NCI-H1092 (cell line): Measurements from ENCODE around the gene NYAP2.
A peak's percentile ranks its signal among the peaks of the same experiment; 100 is the strongest.

Experiments
- DNase-seq: peaks from one replicate; lab custom pipeline; 2025; lab: John Stamatoyannopoulos, UW

The NYAP2 gene

DNA sequence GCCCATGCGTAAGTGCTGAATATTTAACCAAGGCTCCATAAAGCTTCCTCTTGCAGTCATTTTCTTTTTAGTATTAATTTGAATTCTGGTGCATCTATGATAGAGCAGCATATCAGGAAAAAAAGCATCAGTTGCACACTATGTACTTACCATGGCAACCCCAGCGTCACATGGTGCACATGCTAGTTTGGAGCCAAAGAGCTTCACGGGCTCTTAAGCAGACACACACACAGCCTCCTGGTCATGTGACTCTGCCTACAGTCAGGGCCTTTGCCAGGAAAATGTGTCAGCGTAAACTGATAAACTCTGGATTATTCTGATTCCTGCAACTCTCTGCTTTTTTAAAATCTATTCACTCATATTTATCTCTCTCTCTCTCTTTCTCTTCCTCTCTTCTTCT, 30.2 kb downstream of the NYAP2 start:
- DNase-seq, result peak; percentile 83

DNA sequence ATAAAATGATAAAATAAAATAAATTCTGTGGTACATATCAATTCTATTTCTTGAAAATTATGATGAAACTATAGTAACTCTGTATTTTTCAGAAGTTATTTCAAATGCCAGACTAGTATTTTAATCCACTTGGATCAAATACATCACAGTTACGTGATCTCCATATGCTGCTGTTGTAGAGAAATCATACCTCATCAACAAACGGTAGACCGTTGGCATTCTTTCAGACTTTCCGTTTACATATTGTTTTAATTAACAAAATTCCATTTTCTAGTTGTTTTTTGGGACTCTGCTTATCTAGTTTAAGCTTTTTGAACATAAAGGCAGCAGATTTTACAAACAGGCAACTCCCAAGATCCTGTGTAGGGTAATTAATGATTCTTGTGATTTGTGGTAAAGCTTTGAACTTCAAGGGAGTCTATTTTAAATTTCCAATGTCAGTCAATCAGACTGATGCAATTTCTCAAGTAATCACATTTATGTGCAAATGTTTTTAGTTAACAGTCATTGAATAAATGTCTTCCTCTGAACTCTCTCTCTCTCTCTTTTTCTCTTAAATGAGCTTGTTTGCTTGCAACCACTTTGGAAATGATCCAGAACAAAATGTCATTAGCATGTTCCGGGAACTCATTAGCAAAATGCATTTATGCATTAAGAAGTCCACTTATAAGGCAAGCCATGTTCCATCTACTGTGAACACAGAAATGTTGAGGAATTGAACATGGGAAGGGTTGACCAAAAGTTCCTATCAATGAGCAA, 31.8 kb downstream of the NYAP2 start:
- no peak for DNase-seq

DNA sequence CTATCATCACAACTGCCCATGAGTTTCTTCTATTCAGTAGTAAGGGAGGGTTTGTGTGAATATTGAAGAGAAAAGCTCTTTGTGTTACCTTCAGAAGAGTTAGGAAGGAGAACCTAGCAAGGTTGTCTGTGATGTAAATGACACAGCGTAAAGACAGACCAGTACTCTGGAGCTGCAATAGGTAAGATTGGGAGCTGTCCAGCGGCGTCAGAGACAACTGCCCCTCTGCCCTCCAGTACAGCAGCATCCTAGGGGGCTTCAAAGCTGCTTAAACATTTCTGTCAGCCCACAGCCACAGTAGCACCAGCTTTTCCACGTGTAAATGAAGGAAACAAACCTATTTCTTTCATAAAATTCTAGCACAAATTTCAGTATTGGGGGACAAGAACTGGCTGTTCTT, 34.5 kb downstream of the NYAP2 start:
- no peak for DNase-seq

DNA sequence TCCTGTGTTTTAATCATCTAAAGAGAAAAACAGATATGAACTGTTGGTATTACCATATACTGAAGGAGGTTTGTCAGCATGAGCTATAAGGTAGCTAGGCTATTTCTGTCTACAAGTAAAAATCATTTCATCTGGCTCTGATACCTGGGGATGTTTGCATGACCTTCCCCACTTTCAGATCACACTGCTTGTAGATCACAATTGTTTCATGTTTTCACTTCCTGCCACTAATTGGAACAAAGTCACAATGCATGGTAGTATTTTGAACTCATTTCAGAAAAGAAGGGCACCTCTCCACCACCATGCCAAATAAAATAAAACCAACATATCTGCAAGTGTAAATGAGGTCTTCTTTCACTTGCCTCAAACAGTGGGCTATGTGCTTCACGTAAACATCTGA, 37.8 kb downstream of the NYAP2 start:
- no peak for DNase-seq

DNA sequence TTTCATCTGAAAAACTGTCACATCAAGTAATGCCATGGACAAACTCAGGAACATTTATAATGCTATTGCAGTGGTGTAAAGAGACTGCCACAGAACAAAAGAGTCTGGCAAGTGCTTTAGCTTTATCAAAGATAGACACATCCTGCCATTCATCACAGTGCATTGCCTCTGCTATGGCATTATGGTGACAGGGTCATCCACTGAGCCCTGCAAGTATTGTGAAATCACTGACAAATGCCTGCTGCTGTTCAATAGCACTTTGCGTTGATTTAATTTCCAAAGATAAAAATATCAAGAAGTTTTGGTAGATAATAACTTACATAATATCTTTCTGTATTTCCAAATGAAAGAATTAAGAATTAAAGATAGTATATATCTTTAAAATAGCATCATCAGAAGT, 38.7 kb downstream of the NYAP2 start:
- DNase-seq, result no peak

DNA sequence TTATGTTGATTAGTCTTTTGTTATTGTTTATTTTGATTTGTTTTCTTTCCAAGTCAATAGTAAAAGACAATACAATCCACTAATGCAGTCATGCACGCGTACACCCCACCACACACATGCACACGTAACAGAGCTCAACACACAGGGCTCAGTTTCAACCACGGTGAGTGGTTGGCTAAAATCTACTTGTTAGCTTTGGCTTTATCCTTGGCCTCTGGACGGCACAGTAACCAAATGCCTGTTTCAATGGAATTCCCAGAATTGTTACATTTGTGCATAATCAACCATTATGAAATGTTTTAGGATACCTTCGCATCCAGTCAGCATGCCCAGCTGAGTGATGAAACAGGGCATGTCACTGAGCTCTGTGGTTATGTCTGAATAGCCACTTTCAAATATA, 53.2 kb downstream of the NYAP2 start:
- DNase-seq, result no peak

DNA sequence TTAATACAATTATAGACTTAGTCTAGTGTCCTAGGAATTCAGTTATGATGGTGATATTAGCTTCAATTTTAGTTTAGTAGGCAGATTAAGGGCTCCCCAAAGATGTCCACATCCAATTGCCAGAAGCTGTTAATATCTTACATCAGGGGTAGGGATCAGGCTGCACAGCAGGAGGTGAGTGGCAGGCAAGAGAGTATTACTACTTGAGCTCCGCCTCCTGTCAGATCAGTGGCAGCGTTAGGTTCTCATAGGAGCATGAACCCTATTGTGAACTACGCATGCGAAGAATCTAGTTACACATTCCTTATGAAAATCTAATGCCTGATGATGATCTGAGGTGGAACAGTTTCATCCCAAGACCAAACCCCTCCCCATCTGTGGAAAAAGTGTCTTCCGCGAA, 54.9 kb downstream of the NYAP2 start:
- DNase-seq, result no peak

DNA sequence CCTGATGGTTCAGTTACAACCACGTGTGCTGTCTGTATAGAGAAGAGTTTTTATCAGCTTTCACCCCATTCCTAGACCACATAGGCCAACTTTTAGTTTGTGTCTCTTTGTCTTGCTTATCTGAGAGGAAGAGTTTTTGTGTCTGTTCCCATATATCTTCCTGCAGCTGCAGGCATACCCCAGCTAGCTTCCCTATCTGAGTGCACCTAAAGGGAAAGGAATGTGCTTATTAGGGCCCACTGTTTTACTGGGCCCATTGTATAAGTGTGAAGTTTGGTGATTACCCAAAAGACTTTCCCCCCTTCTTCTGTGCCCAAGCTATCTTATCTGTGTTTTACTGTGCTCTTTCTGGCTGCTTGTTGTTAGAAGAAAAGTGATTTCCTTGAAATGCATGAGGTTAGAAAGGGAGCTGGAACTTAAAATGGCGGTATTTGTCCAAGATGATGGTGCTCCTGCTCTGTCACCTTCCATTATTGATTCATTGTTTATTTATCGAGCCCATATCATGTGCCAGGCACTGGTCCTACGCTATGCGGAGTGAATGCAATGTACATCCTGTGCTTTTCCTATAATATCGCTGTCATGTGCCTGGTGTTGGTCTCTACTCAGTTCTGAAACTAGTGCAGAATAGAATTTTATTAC, 57.2 kb downstream of the NYAP2 start:
- DNase-seq, result no peak

DNA sequence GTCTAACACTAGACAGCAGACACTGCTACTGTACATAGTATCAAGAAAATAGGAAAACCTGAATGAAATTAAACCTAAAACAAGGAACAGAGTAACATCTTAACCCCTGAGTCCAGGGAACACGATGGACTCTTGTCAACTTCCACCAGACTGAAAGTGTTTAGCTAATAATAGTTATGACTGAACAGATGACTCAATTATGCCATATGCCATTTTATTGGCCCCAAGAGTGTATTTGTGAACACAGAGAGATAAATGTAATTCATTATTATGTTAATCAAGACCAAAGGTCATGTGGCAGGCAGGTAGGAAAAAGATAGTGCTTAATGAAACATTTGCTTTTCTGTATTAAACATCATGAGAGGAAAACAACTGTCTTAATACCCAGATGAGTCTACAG, 58.0 kb downstream of the NYAP2 start:
- no peak for DNase-seq

DNA sequence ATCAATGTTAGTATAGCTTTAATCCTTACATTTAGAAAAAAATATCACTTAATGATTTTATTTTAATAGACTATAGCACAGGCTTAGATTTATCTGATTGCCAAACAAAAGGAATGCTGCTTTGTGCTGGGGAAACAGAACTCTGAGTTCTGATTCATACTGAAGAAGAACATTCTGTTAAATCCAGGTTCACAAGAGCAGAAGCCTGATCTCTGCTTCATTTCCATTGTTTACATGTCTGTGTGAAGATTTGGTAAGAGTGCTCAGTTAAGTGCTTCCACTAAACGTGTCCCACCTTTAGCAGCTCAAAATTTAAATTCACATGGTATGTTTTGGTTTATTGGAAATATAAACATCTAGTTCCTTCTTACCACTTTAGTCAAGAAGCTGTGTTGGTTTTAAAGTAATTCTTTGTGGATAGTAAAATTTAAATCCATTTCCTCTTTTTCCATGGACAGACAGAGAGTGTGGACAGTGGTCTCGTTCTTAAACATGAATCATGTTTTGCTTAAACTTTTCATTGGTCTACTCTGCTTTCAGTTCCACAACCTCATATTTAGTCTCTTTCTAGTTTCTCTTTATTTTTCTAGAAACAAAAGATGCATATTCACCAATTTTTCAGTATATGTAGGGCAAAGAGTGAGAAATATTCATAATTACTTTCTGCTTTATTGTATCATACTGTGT, 59.1 kb downstream of the NYAP2 start:
- DNase-seq, result no peak

DNA sequence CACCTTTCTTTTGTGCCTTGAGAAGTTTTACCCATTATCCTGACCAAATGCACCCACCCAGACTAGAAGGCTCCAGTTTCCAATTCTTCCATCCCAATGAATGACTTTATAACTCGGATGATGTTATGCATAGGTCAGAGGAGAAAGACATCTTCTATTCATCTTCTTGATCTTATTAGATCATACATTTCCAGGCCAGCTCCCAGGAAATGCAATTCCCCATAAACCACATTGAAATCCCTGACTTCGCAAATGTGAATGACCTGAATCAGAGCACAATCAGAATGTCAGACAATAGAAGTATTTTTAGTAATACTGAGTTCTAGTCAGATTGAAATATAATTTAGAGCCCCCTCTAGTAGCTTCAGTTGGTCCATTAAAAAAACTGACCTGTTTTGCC, 62.9 kb downstream of the NYAP2 start:
- no peak for DNase-seq

DNA sequence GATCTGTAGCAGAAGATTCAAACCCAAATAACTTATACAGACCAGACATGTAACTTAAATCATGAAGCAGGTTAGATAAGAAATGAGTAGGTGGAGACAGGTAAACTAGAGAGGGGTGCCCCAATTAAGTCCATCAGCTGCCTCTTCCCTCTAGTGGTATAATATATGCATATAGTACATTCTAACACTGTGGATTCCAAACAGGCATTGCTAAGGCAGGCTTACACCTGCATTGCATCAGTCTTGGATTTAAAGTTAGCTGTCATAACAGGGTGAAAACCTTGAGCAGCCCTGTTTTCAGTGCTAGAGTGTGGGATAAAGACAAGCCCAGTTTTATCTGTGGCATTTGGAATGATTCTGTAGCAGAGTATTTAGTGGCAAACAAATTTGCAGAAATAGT, 63.4 kb downstream of the NYAP2 start:
- DNase-seq, result no peak

DNA sequence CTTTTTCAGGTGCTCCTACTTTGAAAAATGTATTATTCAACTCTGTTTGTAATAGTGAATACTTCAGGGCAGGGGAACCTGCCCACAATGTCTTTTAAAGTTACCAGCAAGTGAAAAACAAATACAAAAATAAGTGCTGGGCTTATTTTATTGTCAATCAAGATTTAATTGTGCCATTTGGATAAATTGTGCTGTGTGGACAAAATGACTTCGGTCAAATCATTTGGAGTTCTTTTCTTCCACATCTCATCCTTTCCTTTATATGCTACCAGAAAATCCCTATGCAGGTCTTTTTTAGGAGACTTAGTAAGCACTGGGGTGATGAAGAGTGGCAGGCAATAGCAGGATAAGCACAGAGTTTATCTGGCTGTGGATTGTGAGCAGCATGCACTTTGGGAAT, 63.9 kb downstream of the NYAP2 start:
- DNase-seq, result no peak

DNA sequence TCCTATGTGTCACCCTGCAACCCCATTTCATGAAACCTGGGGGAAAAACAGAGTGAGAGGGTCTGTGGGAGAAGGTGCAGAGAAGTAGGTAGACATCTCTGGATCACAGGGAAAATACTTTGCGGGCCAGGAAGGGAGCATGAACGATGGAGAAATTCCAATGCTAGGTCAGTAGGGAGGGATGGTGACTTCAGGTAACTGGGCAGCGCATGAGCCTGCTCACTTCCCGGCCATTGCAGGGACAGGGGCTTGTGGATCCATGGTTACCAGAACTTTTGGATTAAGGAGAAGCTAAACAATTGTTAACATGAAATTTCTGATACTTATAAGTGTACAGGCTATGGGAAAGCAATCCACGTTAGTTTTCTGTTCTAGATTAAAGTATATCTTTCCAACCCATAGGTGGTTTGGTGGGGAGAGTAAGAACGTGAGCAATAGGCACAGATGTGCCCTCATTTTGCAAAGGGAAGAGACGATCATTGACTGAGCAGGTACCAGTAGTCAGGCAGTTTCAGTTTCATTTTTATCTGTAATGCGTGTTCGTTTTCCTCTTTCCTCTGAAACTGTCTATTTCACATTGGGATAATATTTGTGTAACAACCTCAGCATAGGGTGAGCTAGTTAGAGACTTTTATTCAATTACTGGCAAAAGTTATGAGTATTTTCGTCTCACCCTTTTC, 65.0 kb downstream of the NYAP2 start:
- DNase-seq, result no peak

DNA sequence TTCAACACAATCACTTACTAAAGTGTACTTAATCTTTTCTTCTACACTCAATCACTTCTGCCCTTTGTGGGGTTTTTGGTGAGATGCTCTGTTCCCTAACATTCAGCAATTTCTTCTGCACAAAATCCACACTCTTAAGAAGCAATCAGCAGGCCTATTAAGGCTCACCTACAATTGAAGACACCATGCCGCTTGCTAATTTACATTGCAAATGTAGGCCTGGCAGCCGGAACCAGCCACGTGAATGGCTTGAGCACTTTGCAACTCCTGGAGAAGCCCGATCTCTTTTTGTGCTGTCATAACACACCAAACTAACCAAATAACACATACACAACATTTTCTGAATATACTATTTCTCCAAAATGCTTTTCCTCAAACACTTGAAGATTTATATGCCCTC, 66.3 kb downstream of the NYAP2 start:
- no peak for DNase-seq

DNA sequence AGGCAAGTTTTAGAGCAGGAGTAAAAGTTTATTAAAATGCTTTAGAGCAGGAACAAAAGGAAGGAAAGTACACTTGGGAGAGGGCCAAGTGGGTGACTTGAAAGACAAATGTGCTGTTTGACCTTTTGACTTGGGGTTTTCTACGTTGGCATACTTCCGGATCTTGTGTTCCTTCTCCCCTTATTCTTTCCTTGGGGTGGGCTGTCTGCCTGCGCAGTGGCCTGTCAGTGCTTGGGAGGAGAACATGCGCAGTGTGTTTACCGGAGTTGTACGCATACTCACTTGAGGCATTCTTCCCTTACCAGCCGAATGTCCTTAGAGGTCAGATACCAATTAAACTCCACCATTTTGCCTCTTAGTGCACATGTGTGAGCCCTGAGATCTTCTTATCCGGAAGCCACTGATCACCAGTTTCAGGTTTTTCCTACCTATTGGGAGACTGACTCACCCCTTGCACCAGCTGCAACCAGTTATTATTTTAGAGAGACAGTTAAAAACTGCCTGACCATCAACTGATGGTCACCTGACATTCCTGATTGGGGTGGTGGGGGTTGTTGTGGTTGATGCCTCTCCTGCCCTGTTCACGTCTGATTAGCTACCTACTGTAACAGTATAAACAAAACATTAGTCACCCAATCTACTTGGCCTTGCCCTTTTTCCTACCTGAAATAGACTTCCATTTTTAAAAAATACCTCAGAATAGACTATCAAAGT, 67.5 kb downstream of the NYAP2 start:
- no peak for DNase-seq

DNA sequence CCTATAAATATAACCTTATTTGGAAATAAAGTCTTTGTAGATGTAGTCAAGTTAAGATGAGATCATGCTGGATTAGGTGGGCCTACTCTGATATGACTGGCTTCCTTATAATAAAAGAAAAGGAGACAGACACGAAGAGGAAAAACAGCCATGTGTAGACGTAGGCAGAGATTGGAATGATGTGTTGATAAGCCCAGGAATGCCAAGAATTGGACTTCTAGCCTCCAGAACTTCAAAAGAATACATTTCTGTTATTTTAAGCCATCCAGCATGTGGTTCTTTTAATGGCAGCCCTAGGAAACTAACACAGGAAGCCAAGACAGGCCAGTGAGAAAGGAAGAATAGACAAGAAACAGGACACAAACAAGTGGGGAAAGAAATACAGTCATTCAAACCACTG, 68.6 kb downstream of the NYAP2 start:
- no peak for DNase-seq

DNA sequence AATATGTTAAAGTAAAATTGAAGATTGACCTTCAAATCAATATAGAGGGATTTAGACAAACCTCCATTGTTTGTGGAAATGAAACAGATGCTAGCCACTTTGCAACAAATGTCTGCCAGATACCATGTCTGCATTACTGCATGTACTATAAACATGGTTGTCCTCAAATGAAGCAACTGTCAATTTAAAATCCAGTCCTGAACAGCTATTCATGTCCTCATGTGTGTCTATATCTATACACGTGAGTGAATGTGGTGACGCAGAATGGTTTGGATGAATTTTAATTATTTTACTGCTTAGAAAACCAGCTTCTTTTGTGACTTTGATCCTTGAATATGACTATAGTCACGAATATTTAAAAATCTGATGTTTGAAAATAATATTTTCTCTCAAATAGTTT, 71.5 kb downstream of the NYAP2 start:
- no peak for DNase-seq

DNA sequence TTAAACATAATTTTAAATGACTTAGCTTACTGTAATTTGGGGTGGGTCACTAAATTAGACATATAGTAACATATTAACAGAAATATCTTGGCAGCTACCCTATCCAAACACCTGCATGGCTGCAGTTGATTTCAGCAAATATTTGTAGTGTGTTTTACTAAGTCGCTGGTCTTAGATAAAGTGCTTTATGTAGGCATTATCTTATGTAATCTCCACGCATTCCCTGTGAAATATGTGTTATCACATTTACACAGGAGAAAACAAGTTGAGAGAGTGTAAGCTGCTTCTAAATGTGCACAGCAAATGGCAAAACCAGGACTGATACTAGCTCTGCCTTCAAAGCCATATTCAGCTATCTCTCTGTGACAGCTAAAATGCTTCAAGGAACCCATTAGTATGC, 72.0 kb downstream of the NYAP2 start:
- no peak for DNase-seq

DNA sequence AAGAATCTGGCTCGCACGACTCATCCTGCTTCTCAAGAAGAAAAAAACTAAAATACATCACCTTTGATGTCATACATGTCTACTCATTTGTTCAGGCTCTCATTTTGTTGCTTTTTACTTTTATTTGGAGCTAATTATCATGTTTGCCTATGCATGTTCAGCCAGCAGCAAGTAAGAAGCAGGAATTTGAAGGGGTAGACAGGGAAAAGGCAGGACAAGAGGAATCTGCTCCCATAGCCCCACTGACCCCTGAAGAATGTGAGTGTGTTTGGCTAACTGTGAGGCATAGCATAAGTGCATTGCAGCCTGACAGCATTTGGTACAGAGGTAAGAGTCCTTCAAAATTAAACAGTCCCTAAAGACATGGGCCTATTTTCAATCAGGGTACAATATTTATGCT, 72.7 kb downstream of the NYAP2 start:
- DNase-seq, result no peak

DNA sequence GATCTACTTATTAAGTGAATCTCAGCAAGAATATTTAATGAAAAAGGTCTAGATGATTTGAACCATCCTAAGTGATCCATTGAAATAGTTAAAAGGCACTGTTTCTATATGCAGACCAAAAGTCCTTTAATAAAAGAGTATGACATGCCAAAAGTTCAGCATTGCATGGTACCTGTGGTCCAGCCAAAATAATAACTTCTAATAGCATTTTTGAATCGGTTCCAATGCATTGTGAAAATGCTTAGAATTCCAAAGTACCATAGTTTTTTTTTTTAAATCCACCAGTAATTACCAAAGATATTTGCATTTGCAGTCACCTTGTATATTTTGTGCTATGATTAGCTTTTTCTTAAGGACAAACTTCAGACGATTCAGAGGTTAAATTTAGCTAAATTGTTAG, 79.9 kb downstream of the NYAP2 start:
- no peak for DNase-seq

DNA sequence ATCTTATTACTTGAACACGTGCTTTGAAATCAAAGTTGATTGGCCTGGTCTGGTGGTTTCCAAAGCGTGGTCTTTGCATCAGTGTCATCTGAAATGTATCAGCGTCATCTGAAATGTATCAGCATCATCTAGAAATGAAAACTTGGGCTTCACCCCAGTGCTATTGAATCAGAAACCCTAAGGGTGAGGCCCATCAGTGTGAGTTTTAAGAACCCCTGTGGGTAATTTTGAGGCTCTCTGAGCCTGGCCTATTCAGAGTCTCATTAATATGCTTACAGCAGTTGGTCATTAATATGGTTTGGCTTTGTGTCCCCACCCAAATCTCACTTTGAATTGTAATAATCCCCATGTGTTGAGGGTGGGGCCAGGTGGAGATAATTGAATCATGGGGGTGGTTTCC, 85.2 kb downstream of the NYAP2 start:
- DNase-seq, result no peak
